Measurements from ENCODE around the gene INHBC.
"Not testable (repeated sequence)": the region's sequence is repeated elsewhere in the genome, so short reads cannot be mapped to it uniquely, and the experiment has no call there.

INHBC gene

DNA sequence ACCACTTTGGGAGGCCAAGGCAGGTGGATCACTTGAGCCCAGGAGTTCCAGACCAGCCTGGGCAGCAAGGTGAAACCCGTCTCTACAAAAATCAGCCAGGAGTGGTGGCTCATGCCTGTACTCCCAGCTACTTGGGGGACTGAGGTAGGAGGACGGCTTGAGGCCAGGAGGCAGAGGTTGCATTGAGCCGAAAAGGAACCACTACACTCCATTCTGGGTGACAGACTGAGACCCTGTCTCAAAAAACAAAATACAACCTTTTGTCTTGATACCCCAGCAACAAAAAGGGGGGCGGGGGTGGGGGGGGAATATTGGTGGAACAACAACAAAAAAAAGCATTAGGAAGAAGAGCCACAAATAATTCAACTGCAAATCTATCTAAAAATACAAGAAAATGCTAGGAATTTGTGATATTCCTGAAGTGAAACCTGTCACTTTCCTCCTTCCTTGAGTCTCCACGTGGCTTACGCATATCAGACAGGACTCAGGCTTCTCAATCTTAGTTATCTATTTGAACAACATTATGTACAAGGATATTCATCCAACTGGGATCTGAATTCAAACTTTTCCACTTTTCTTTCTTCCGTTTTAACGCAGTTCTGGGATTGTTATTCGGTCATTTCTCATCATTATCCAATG lies 5.0 kb upstream of the INHBC start:
- DNase-seq, result peak in 1 of 51 donors; percentile 34

DNA sequence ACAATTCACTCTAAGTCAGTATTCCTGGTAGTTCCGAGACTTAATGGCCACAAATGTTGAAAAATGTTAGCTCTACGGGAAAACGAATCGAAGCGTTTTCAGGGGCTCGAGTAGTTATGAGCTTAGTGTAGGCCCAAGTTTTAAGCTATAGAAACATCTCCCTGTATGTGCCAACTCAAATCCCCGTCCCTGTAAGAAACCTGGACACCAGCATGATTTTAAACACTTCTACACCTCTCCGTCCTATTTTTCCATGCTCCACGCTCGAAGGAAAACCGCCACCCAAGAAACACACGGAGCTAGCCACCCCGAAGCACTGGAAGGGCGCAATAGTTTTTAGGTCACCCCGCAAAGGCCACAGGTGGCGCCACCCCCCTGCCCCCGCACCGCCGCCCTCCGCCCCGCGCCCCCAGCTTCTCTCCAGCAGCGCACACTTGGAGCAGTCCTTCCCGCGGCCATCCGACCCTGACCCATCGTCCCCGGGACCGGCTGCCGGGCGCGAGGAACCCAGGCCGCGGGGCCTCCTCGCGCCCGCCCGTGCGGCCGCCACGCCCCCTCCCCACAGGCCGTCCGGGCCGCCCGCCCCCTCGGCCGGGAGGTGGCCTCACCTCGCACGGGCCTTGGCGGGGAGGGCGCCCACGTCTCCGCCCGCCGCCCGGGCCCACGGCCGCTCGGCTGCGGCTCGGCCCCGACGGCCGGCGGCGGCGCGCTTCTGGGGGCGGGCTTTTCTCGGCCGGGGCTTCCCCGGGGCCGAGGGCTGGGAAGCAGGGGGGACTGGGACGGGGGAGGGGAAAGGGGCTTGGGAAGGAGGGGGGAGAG lies 4.3 kb upstream of the INHBC start:
- DNase-seq, result peak in 23 of 51 donors; percentile 13 to 77 (median 44)

DNA sequence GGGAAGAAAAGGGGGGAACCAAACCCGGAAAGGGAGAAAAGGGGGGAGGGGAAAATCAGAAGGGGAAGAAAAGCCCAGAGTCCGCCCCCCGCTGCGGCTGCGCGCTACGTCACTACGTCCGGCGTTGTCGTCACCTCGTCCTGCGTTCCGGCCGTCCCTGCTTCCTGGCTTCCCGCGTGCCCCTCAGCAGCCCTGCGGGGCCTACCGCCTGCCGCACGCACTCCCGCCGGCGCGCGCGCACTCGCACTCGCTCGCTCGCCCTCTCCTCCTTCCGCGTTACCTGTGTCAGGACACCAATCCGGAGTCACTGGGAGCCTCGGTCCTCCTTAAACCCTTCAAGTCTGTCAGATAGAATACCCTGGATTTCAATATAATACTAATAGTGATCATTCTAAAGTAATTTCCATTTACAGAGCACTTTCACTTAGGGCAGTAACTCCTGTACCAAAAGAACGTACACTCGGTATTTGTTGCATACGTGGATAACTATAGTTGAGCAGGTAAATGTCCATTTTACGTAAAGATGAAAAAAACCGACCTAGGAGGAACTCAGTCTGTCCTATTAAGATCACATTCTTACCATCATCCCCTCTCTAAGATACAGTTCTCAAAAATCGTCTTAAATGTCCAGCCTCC lies 3.5 kb upstream of the INHBC start, which contains the start of gene R3HDM2:
R3HDM2 (minus strand) TSS at position 113 of the 636 bp plus-strand sequence. CDS start 120,615 bp downstream, outside the sequence.
- peak; percentile 44 to 96 (median 87) for DNase-seq

DNA sequence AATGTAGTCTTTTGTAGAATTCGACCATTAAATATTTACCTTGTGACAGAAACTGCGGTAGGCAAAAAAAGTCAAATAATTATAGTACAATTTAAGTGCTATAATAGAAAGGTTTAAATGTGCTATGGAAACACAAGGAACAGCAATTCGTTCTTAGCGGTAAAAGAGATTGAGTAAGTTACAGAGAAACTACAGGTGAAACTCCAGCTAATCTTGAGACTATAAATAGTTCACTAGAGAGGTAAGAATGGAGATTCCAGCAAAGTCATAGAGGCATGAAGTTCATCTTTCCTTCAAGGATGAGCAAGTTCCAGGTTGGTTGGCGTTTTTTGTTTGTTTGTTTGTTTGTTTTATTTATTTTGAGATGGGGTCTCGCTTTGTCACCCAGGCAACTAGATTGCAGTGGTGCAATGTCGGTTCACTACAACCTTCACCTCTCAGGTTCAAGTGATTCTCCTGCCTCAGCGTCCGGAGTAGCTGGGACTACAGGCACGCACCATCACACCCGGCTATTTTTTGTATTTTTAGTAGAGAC lies 2.9 kb upstream of the INHBC start:
- no peak for DNase-seq

DNA sequence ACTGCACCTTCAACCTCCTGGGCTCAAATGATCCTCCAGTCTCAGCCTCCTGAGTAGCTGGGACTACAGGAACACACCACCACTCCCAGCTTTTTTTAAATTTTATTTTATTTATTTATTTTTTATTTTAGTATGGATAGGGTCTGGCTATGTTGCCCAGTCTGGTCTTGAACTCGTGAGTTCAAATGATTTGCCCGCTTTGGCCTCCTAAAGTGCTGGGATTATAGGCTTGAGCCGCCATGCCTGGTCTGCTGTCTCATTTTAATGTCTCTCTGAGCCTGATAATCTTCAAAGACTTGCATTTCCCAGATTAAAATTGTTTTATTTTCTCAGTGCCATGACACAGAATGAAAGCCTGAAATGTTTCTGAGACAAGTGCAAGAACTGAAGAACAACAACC lies 1.2 kb upstream of the INHBC start:
- no peak for DNase-seq

GRCh38 chr12:57435293-57435692 lies 709 bp downstream of the INHBC start:
- no peak for DNase-seq

DNA sequence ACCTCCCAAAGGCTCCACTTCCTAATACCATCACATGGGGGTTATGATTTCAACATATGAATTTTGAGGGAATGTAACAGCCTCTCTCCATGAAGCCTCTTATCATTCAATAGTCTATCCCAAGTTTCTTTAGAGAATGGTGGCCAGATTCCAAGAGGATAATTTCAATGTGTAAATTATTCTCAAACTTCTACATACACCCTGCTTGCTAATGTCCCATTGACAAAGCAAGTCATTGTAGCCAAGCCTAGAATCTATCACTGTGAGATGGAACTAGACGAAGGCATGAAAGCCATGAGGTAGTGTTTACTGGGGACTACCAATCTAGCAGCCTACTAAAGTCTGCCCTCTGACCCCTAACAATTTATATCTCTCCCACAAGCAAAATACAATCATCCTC lies 3.8 kb downstream of the INHBC start:
- DNase-seq, result no peak

- no peak for DNase-seq
These were observed 5.2 kb downstream of the INHBC start for GRCh38 chr12:57439762-57440266.

DNA sequence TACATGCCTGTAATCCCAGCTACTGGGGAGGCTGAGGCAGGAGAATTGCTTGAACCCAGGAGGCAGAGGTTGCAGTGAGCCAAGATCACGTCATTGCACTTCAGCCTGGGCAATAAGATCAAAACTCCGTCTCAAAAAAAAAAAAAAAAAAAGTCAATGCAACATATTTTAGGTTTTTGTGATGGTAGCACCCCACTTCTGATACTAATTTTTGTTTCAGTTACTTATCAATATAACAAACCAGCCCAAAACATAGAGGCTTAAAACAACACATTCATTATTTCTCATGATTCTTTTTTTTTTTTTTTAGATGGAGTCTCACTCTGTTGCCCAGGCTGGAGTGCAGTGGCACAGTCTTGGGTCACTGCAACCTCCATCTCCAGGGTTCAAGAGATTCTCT lies 6.8 kb downstream of the INHBC start:
- DNase-seq, result not testable (repeated sequence)

- DNase-seq, result no peak
These were observed 7.4 kb downstream of the INHBC start for GRCh38 chr12:57441846-57442427.

DNA sequence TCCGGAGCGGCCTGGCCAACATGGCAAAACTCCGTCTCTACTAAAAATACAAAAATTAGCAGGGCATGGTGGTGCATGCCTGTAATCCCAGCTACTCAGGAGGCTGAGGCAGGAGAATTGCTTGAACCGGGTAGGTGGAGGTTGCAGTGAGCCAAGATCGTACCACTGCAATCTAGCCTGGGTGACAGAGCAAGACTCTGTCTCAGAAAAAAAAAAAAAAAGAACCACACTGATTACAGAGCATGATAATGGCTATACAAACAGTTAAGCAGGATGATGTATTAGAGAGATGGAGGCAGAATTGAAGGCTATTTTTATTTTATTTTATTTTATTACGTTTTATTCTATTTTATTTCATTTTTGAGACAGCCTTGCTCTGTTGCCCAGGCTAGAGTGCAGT lies 9.8 kb downstream of the INHBC start:
- not testable (repeated sequence) for DNase-seq

GRCh38 chr12:57444744-57445143 lies 10.2 kb downstream of the INHBC start:
- DNase-seq, result no peak

- DNase-seq, result no peak
These were observed 11.8 kb downstream of the INHBC start for GRCh38 chr12:57446292-57446960.

GRCh38 chr12:57448669-57449068 lies 14.1 kb downstream of the INHBC start:
- no peak for DNase-seq

- no peak for DNase-seq
These were observed 14.8 kb downstream of the INHBC start for GRCh38 chr12:57449375-57449774.

DNA sequence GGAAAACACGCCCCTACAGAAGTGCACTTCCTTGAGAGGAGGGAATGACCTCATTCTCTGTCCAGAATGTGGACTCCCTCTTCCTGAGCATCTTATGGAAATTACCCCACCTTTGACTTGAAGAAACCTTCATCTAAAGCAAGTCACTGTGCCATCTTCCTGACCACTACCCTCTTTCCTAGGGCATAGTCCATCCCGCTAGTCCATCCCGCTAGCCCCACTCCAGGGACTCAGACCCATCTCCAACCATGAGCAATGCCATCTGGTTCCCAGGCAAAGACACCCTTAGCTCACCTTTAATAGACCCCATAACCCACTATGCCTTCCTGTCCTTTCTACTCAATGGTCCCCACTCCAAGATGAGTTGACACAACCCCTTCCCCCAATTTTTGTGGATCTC lies 15.5 kb downstream of the INHBC start:
- no peak for DNase-seq

DNA sequence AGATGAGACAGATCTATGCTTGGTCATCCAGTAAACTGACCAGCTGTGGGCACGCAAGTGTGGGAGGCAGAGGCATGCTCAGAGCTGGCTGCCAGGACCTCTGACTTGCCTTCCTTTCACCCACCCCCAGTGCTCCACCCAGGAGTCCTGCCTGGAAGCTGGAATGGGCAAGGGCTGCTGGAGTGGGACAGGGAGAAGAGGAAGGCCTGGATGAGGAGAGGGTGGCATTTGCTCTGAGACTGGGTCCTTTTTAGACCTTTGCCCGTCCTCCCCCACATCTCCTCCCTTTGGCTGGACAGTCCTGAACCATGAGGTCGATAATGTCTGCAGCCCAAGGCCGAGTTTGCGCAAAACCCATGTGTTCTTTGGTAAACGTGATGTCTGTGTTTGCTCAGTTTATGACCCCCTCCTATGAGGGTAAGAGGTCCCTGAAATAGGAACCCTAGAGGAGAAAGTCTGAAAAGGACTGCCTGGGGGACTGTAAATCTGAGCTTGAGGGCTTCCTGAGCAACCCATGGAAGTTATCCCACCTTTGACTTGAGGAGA lies 16.7 kb downstream of the INHBC start:
- DNase-seq, result no peak

DNA sequence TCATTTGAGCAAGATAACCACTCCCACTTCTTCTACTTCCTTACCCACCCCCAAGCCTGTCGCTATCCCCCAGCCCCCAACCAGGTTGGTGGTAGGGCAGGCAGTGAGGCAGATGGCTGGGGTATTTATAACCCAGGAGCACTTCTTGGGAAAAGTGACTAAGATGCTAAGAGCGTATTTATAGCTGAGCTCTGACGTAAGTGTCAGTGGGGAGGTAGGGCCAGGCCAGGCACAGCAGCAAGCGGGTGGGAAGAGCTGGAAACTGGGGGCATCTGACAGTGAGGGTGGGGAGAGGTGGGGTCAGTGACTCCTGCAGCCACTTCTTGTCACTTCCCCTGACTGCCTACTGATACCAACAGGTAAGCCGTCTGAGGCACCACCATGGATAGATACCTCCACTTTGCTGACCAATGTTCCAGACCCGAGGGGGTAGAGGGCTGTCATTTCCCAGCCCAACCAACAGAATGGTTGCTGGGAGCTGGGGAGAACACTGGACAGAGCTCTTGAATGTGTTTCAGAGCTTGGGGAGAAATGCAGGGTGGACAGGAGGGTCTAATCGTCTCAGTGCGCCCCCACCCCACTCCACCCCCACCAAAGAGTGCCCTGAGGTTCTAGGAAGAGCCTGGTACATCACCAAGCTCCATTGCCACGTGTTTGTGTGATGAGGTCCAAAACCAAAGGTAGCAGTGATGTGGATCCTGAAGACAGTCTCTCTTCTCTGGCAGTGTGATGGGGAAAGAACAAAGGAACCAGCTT lies 17.8 kb downstream of the INHBC start:
- DNase-seq, result peak in 3 of 51 donors; percentile 13 to 50 (median 14)

DNA sequence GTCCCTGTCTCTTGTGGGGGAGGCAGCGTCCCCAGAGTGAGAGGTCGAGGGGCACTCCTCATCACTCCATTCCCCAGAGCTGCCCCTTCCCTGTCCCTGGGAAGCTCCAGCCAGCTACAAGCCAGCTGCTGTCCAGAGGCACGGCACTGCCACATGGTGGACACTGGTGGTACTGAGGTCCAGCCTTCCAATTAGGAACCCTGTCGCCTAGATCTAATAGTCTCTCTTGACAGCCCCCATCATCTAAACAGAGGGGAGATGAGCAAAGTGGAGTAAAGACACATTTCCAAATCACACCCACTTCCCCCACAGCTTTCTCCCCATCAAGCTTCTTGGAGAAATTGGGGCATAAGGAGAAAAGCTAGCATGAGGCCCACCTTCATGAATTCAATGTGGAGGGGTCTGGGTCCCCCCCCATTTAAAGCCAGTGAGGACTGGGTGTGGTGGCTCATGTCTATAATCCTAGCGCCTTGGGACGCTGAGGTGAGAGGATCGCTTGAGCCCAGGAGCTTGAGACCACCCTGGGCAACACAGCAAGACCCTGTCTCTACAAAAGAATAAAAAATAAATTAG lies 18.4 kb downstream of the INHBC start:
- DNase-seq, result peak in 46 of 51 donors; percentile 11 to 80 (median 59)

GRCh38 chr12:57454213-57454565 lies 19.6 kb downstream of the INHBC start:
- DNase-seq, result no peak

All from hypothalamus (tissue), 51 donors.